HepG2 (cell line): ENCODE results near the gene TP53I3. TPM values are rescaled to one million over a fixed set of nuclear protein-coding genes. Genes with fewer than 3 reads are reported as not detected.

Source experiments
- ARHGAP35 ChIP-seq: sonication (generic); formaldehyde crosslinking; IDR thresholded peaks from 2 replicates; pipeline ENCODE4 v1.9.0; 2022; ENCODE audit warnings: mild to moderate bottlenecking, inconsistent platforms, moderate library complexity, missing genetic modification reagents, borderline replicate concordance
- ARID5B ChIP-seq: IDR thresholded peaks from 2 replicates; pipeline ENCODE4 v1.4.0; 2020; ENCODE audit warnings: mild to moderate bottlenecking, missing genetic modification reagents
- DMAP1 ChIP-seq: IDR thresholded peaks from 2 replicates; pipeline ENCODE4 v1.6.1; 2016
- FOXP1 ChIP-seq, 2 experiments: fragments of 450-650 bp in 1 of 2; IDR thresholded peaks; 2 replicates each; pipeline ENCODE4 v1.6.1; 2017 to 2018; ENCODE audit warnings: antibody characterized with exemption in 1 of 2
- HIC2 ChIP-seq: sonication (generic); formaldehyde crosslinking; IDR thresholded peaks from 2 replicates; pipeline ENCODE4 v1.9.0; 2022; ENCODE audit warnings: low read depth, missing genetic modification reagents
- JDP2 ChIP-seq: sonication (generic); formaldehyde crosslinking; IDR thresholded peaks from 2 replicates; pipeline ENCODE4 v1.8.1; 2022; ENCODE audit warnings: missing genetic modification reagents, borderline replicate concordance
- NR1H2 ChIP-seq: sonication (generic); formaldehyde crosslinking; IDR thresholded peaks from 2 replicates; pipeline ENCODE4 v1.8.1; 2022; ENCODE audit warnings: low read depth, missing genetic modification reagents, borderline replicate concordance
- PAX8 ChIP-seq: sonication (generic); formaldehyde crosslinking; IDR thresholded peaks from 2 replicates; pipeline ENCODE4 v1.8.0; 2022; ENCODE audit warnings: mild to moderate bottlenecking, missing genetic modification reagents, borderline replicate concordance
- RAD51 ChIP-seq: fragments of 450-650 bp; IDR thresholded peaks from 2 replicates; pipeline ENCODE4 v1.6.1; 2016; ENCODE audit warnings: borderline replicate concordance
- TCF7L2 ChIP-seq: IDR thresholded peaks from 2 replicates; pipeline ENCODE4 v1.6.1; 2011; ENCODE audit warnings: mild to moderate bottlenecking, low read depth, low read length, moderate library complexity
- TFE3 ChIP-seq: IDR thresholded peaks from 2 replicates; pipeline ENCODE4 v1.6.1; 2016
- ZBTB1 ChIP-seq: sonication (generic); formaldehyde crosslinking; IDR thresholded peaks from 2 replicates; pipeline ENCODE4 v1.4.0; 2020; ENCODE audit warnings: missing genetic modification reagents, borderline replicate concordance
- ZBTB3 ChIP-seq: sonication (generic); formaldehyde crosslinking; IDR thresholded peaks from 2 replicates; pipeline ENCODE4 v1.4.0; 2020; ENCODE audit warnings: low read depth, mild to moderate bottlenecking, moderate library complexity, missing genetic modification reagents, borderline replicate concordance
- ZNF549 ChIP-seq: sonication (generic); formaldehyde crosslinking; IDR thresholded peaks from 2 replicates; pipeline ENCODE4 v1.5.0; 2020; ENCODE audit warnings: missing genetic modification reagents
- ZNF589 ChIP-seq: sonication (generic); formaldehyde crosslinking; conservative IDR thresholded peaks from 2 replicates; pipeline ENCODE4 v1.8.0; 2022; ENCODE audit warnings: mild to moderate bottlenecking, moderate library complexity, missing genetic modification reagents
- ZNF740 ChIP-seq: sonication (generic); formaldehyde crosslinking; IDR thresholded peaks from 2 replicates; pipeline ENCODE4 v1.4.0; 2020; ENCODE audit warnings: missing genetic modification reagents
- ZNF777 ChIP-seq: sonication (generic); formaldehyde crosslinking; IDR thresholded peaks from 2 replicates; pipeline ENCODE4 v1.4.0; 2020; ENCODE audit warnings: missing genetic modification reagents
- ZNF800 ChIP-seq: sonication (generic); formaldehyde crosslinking; IDR thresholded peaks from 2 replicates; pipeline ENCODE4 v1.4.0; 2020; ENCODE audit warnings: missing genetic modification reagents
- ZNF850 ChIP-seq: sonication (generic); formaldehyde crosslinking; conservative IDR thresholded peaks from 2 replicates; pipeline ENCODE4 v1.9.0; 2021; ENCODE audit warnings: mild to moderate bottlenecking, missing genetic modification reagents
- polyA plus RNA-seq, 8 experiments: library from polyadenylated mRNA; depleted of rRNA in 3 of 8; stranded (reverse) in 7 of 8; unstranded in 1 of 8; fragments of >200 nt; fragmentation: Illumina TruSeq in 4 of 8; extraction: Trizol in 4 of 8; gene quantifications; 2 replicates each; pipeline versions ENCODE4 v1.2.1 to v1.2.3, GENCODE V29; 2011 to 2016; ENCODE audit warnings: low read depth in 4 of 8, missing spikeins in 1 of 8, mixed read lengths in 1 of 8; ENCODE audit not compliant: insufficient read depth in 1 of 8
- total RNA-seq, 5 experiments: library from RNA; depleted of rRNA; stranded (reverse); fragments of >200 nt; fragmentation: Illumina TruSeq; extraction: Trizol; gene quantifications; 2 replicates each; pipeline ENCODE4 v1.2.3, GENCODE V29; 2016; ENCODE audit warnings: low read depth in 1 of 5

Gene TP53I3
- total and polyA plus RNA-seq, 2 of the 13 experiments (the other 11 are each of a cell fraction or from before 2014, with no cell fraction given): 25.0 to 44.1 TPM

GRCh38 chr2:24083567-24084385 lies 858 bp downstream of the TP53I3 start (continued):
- TF ChIP-seq ARID5B (CRISPR knock-in tag) (no peak; the same call in 1 of the 2 replicates), RAD51 (no peak), ZNF800 (CRISPR knock-in tag) (peak; percentile 80), JDP2 (CRISPR knock-in tag) (no peak), ZNF589 (CRISPR knock-in tag) (peak; percentile 93), TFE3 (CRISPR knock-in tag) (peak; percentile 62; the same call in 1 of the 2 replicates), FOXP1 (IDR thresholded peaks at IDR 0.05) (no peak; the same call in 1 of the 2 replicates), FOXP1 (CRISPR knock-in tag; IDR thresholded peaks at IDR 0.05) (peak; percentile 59; the same call in 1 of the 2 replicates), NR1H2 (CRISPR knock-in tag) (no peak), ZNF549 (CRISPR knock-in tag) (no peak), ZNF777 (CRISPR knock-in tag) (no peak; the same call in 1 of the 2 replicates), ARHGAP35 (CRISPR knock-in tag) (peak; percentile 93), HIC2 (CRISPR knock-in tag) (no peak), DMAP1 (CRISPR knock-in tag) (peak; percentile 85; the same call in 1 of the 2 replicates), ZNF850 (0 out of 2 replicates have a peak, but pooled peaks have one; percentile 77), ZBTB1 (CRISPR knock-in tag) (no peak), PAX8 (no peak; the same call in none of the 2 replicates), TCF7L2 (no peak), ZBTB3 (no peak), ZNF740 (CRISPR knock-in tag) (peak; percentile 1; the same call in 1 of the 2 replicates)
